Heart left ventricle (tissue), 13 donors: Measurements from ENCODE around the gene TRABD2A.

Experiments used
- POLR2A ChIP-seq, 2 donors: fragments of 450-650 bp; IDR thresholded peaks; one replicate each; pipeline ENCODE4 v1.6.1; 2017; ENCODE audit warnings: antibody characterized with exemption in 2 of 2, mild to moderate bottlenecking in 2 of 2, moderate library complexity in 2 of 2
- TF ChIP-seq, protein P1 (sequence below), 12 donors: fragments of 200-600 bp; sonication (generic) in 4 of 12; IDR thresholded peaks; one replicate each; pipeline versions ENCODE4 v1.5.0 to v1.8.0; 2018 to 2022; ENCODE audit warnings: antibody characterized with exemption in 12 of 12, mild to moderate bottlenecking in 5 of 12
- donor health status: ischemic (EF 13 %, LVEDD 7.1; RV severe dilation, severe dysfunction).
- donor health status: DM: no; HTN: yes; CAD: no.
- donor health status: DM: no; HTN: no; CAD: no.
- donor health status: ischemic (EF 25% LVEDD 6.9; RV normal size, moderate dysfunction).
- donor health status: ischemic (EF 25% LVEDD 5.7; RV mildly dilated, moderate dysfunction).
- donor health status: ischemic (EF 35%, LVEDD 5.7; RV mildly dilated, moderate dysfunction).
- donor health status: nonischemic (EF 11% LVEDD 7.7; RV severe dilation, severe dysfunction).
- donor health status: DM: yes; HTN: yes; CAD: no.
- donor health status: PGD.
- donor health status: ischemic (EF 29% LVEDD 5.4; RV normal size, mild dysfunction).
- donor health status: nonischemic (EF 23%, LVEDD 6.1; RV moderate dilation, normal function).

- TF ChIP-seq, protein P1, sequence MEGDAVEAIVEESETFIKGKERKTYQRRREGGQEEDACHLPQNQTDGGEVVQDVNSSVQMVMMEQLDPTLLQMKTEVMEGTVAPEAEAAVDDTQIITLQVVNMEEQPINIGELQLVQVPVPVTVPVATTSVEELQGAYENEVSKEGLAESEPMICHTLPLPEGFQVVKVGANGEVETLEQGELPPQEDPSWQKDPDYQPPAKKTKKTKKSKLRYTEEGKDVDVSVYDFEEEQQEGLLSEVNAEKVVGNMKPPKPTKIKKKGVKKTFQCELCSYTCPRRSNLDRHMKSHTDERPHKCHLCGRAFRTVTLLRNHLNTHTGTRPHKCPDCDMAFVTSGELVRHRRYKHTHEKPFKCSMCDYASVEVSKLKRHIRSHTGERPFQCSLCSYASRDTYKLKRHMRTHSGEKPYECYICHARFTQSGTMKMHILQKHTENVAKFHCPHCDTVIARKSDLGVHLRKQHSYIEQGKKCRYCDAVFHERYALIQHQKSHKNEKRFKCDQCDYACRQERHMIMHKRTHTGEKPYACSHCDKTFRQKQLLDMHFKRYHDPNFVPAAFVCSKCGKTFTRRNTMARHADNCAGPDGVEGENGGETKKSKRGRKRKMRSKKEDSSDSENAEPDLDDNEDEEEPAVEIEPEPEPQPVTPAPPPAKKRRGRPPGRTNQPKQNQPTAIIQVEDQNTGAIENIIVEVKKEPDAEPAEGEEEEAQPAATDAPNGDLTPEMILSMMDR (IDR thresholded peaks at IDR 0.05), result no peak
- TF ChIP-seq POLR2A (IDR thresholded peaks at IDR 0.05), result no peak
Measured at GRCh38 chr2:84884449-84884848, 3.6 kb upstream of the TRABD2A start.
